Hepatocyte (in vitro differentiated cells): ENCODE results near the gene DCUN1D1.

Experiments used
- EZH2 ChIP-seq: fragments of 200-600 bp; sonication (generic); IDR thresholded peaks from 2 replicates; pipeline ENCODE4 v1.6.1; 2016; ENCODE audit warnings: antibody characterized with exemption, mild to moderate bottlenecking, borderline replicate concordance
- TF ChIP-seq, protein P1 (sequence below): fragments of 200-600 bp; sonication (generic); IDR thresholded peaks from 2 replicates; pipeline ENCODE4 v1.5.1; 2016; ENCODE audit warnings: antibody characterized with exemption, mild to moderate bottlenecking; ENCODE audit not compliant: poor library complexity

DNA sequence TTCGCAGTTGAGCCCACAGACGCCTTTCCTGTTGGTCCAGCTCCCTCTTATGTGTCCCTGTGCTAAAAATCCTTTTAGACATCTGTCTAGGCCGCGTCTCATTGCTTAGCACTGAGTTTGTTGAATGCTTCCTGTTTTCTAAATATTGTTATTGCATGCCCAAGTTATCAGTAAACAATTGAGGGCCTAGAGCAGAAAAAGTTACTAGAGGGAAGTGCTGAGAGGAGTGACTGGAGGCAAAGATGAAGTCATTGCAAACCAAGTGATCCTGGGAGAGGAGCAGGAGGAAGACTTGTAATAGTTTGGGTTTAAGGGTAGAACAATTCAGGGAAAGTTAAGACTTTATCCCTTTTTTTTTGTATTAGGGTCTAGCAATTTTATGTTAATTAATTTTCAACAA, 88.1 kb downstream of the DCUN1D1 start:
- TF ChIP-seq, protein P1, sequence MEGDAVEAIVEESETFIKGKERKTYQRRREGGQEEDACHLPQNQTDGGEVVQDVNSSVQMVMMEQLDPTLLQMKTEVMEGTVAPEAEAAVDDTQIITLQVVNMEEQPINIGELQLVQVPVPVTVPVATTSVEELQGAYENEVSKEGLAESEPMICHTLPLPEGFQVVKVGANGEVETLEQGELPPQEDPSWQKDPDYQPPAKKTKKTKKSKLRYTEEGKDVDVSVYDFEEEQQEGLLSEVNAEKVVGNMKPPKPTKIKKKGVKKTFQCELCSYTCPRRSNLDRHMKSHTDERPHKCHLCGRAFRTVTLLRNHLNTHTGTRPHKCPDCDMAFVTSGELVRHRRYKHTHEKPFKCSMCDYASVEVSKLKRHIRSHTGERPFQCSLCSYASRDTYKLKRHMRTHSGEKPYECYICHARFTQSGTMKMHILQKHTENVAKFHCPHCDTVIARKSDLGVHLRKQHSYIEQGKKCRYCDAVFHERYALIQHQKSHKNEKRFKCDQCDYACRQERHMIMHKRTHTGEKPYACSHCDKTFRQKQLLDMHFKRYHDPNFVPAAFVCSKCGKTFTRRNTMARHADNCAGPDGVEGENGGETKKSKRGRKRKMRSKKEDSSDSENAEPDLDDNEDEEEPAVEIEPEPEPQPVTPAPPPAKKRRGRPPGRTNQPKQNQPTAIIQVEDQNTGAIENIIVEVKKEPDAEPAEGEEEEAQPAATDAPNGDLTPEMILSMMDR, result no peak
- no peak for TF ChIP-seq EZH2
